Measurements from ENCODE around the gene CLIP2.

DNA sequence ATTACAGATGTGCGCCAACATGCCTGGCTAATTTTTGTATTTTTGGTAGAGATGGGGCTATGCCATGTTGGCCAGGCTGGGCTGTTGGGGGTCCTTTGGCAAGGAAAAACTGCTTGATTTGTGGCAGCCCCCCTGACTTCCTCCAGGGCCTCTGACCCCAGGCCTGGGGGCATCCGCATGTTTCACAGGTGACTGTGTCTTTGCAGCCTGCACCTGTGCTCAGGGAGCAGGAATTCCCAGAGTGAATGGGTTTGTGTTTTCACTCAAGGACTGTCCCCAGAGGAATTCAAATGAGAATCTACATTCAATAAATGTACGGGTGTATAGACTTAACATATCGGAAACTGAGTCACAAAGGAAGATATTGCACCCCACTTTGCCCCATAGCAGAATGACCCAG, 11.6 kb upstream of the CLIP2 start:
- TF ChIP-seq POLR2A (IDR thresholded peaks at IDR 0.05; ENCODE audit: low read depth, low read length) (no peak), POLR2AphosphoS5 (IDR thresholded peaks at IDR 0.05; ENCODE audit: low read depth, low read length) (no peak), SPI1 (IDR thresholded peaks at IDR 0.05; ENCODE audit: low read depth, low read length) (no peak), TAF1 (IDR thresholded peaks at IDR 0.05; ENCODE audit: low read depth, low read length) (no peak), PAX5 (IDR thresholded peaks at IDR 0.05; ENCODE audit: insufficient read depth, low read length, severe bottlenecking) (no peak), POU2F2 (IDR thresholded peaks at IDR 0.05; ENCODE audit: low read depth, low read length) (no peak)

Measured in GM12891 (cell line).